ENCODE data around the gene PLAC8L1.

Gene PLAC8L1

GRCh38 chr5:146042628-146043279 is 62.6 kb downstream of the PLAC8L1 start:
- no peak overlapping the region for H3K27ac ChIP-seq (ENCODE audit: low read length)
- H3K9me3 ChIP-seq (ENCODE audit: control insufficient read depth in 1 of 2, low read length in 2 of 2): no peaks in the 10 kb centered on the region

DNA sequence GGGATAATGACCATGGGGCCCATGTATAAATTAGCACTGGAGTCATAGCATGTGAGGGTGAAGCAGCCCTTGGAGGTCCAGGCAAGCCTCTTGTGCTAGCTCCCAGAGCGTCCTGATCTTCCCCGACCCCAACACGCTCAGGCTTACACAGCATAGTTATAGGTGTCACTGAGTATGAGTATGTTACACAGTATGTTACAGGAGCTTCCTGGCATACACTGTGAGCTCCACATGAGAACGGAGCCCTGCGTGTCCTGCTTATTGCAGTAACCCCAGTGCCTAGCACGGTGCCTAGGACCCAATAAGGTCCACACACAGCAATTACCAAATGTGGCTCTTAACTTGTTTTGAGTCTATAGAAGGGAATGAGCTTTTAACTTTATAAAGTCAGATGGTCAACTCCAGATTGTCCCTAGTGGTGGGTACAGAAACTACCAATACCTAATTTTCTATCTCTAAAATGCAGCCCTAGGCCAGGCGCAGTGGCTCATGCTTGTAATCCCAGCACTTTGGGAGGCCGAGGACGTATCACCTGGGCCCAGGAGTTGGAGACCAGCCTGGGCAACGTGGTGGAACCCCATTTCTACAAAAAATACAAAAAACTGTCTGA is 64.1 kb downstream of the PLAC8L1 start:
- H3K27me3 ChIP-seq (ENCODE audit: low read depth, low read length): no peaks in the 10 kb centered on the region
- H3K9me3 ChIP-seq (ENCODE audit: control insufficient read depth in 1 of 2, low read length in 2 of 2): no peaks in the 10 kb centered on the region
- no peaks in the 10 kb centered on the region for H3K4me1 ChIP-seq (ENCODE audit: control insufficient read depth in 1 of 2, insufficient read depth in 2 of 2, low read length in 2 of 2)
- no peak overlapping the region for H3K4me3 ChIP-seq (ENCODE audit: low read depth in 1 of 2, low read length in 2 of 2)
- H3K36me3 ChIP-seq (ENCODE audit: control insufficient read depth in 1 of 2, insufficient read depth in 2 of 2, low read length in 2 of 2): no peaks in the 10 kb centered on the region
- no peak overlapping the region for H3K27ac ChIP-seq (ENCODE audit: low read length)

More at GRCh38 chr5:146042628-146043279, 62.6 kb downstream of the PLAC8L1 start:
- Histone ChIP-seq H3K4me1 (ENCODE audit: control insufficient read depth in 1 of 2, insufficient read depth in 2 of 2, low read length in 2 of 2) (no peaks in the 10 kb centered on the region), H3K36me3 (ENCODE audit: control insufficient read depth in 1 of 2, insufficient read depth in 2 of 2, low read length in 2 of 2) (no peaks in the 10 kb centered on the region), H3K27me3 (ENCODE audit: low read depth, low read length) (no peaks in the 10 kb centered on the region), H3K4me3 (ENCODE audit: low read depth in 1 of 2, low read length in 2 of 2) (no peak overlapping the region)

- no peaks in the 10 kb centered on the region for H3K27me3 ChIP-seq (ENCODE audit: low read depth, low read length)
- no peaks in the 10 kb centered on the region for H3K36me3 ChIP-seq (ENCODE audit: control insufficient read depth in 1 of 2, insufficient read depth in 2 of 2, low read length in 2 of 2)
- H3K4me1 ChIP-seq (ENCODE audit: control insufficient read depth in 1 of 2, insufficient read depth in 2 of 2, low read length in 2 of 2): no peaks in the 10 kb centered on the region
- H3K27ac ChIP-seq (ENCODE audit: low read length): no peak overlapping the region
- H3K4me3 ChIP-seq (ENCODE audit: low read depth in 1 of 2, low read length in 2 of 2): no peak overlapping the region
- H3K9me3 ChIP-seq (ENCODE audit: control insufficient read depth in 1 of 2, low read length in 2 of 2): no peaks in the 10 kb centered on the region
Observed at GRCh38 chr5:146040527-146040926, 64.8 kb downstream of the PLAC8L1 start.

GRCh38 chr5:146039420-146039819 is 66.0 kb downstream of the PLAC8L1 start:
- H3K36me3 ChIP-seq (ENCODE audit: control insufficient read depth in 1 of 2, insufficient read depth in 2 of 2, low read length in 2 of 2): no peaks in the 10 kb centered on the region
- no peaks in the 10 kb centered on the region for H3K27me3 ChIP-seq (ENCODE audit: low read depth, low read length)
- no peak overlapping the region for H3K4me3 ChIP-seq (ENCODE audit: low read depth in 1 of 2, low read length in 2 of 2)
- no peaks in the 10 kb centered on the region for H3K4me1 ChIP-seq (ENCODE audit: control insufficient read depth in 1 of 2, insufficient read depth in 2 of 2, low read length in 2 of 2)
- H3K9me3 ChIP-seq (ENCODE audit: control insufficient read depth in 1 of 2, low read length in 2 of 2): no peaks in the 10 kb centered on the region
- no peak overlapping the region for H3K27ac ChIP-seq (ENCODE audit: low read length)

DNA sequence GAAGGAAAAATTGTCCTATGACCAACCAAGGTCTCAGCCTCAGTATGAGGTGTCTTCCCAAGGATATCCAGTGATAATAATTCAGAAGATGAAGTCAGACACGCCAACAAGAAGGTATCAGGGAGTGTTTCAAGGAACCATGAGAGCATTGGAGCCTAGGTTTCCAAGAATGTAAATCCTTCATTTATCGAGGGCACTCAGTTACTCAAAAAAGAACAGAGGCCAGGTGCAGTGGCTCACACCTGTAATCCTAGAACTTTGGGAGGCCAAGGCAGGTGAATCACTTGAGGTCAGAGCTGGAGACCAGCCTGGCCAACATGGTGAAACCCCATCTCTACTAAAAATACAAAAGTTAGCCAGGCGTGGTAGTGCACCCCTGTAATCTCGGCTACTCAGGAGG is 70.8 kb downstream of the PLAC8L1 start:
- no peaks in the 10 kb centered on the region for H3K4me1 ChIP-seq (ENCODE audit: control insufficient read depth in 1 of 2, insufficient read depth in 2 of 2, low read length in 2 of 2)
- H3K9me3 ChIP-seq (ENCODE audit: control insufficient read depth in 1 of 2, low read length in 2 of 2): no peaks in the 10 kb centered on the region
- no peak overlapping the region for H3K4me3 ChIP-seq (ENCODE audit: low read depth in 1 of 2, low read length in 2 of 2)
- H3K27me3 ChIP-seq (ENCODE audit: low read depth, low read length): no peaks in the 10 kb centered on the region
- H3K27ac ChIP-seq (ENCODE audit: low read length): no peak overlapping the region
- no peaks in the 10 kb centered on the region for H3K36me3 ChIP-seq (ENCODE audit: control insufficient read depth in 1 of 2, insufficient read depth in 2 of 2, low read length in 2 of 2)

Measured in muscle layer of duodenum (tissue), 2 donors.